RWPE1 (cell line): ENCODE data around the gene FNDC3B.

ENCODE experiments used
- CTCF ChIA-PET: fragments of 350-600 bp; sonication (Branson Sonifier 250); formaldehyde crosslinking; extraction: SDS; loops from one replicate; lab custom pipeline; 2021; lab: Yijun Ruan, JAX
- POLR2A ChIA-PET: fragments of 400-600 bp; formaldehyde crosslinking; extraction: SDS; loops from one replicate; lab custom pipeline; 2020; ENCODE audit warnings: antibody characterized with exemption; ENCODE audit not compliant: low non-redundant PET; lab: Yijun Ruan, JAX
- DNase-seq: peaks from one replicate; pipeline ENCODE4 v3.0.0; 2012; ENCODE audit warnings: low spot score
- H3K27ac ChIP-seq: fragments of 450-650 bp; 2 replicates; pipeline ENCODE4 v1.5.1; 2017
- CTCF ChIP-seq: fragments of 450-650 bp; conservative IDR thresholded peaks from 2 replicates; pipeline ENCODE4 v1.5.1; 2017; ENCODE audit warnings: low read depth, mild to moderate bottlenecking

Gene FNDC3B

GRCh38 chr3:172065527-172065926 is 26.1 kb downstream of the FNDC3B start:
- ChIA-PET POLR2A (no interaction called here), CTCF (no interaction called here)
- no peak overlapping the region for H3K27ac ChIP-seq
- DNase-seq: no peak
- TF ChIP-seq CTCF: no peak

GRCh38 chr3:172065967-172066762 is 26.8 kb downstream of the FNDC3B start:
- TF ChIP-seq CTCF: no peak
- DNase-seq: no peak
- no peak overlapping the region for H3K27ac ChIP-seq
- ChIA-PET CTCF (interaction anchor here (0.6 kb wide), 2 partner anchors 17 to 121 kb away, joined by 3 read pairs; no protein-coding TSS in a partner anchor), POLR2A (no interaction called here)

- POLR2A ChIA-PET: no interaction called here
These were observed 27.8 kb downstream of the FNDC3B start for GRCh38 chr3:172066880-172067796.

GRCh38 chr3:172067837-172068440 is 28.6 kb downstream of the FNDC3B start:
- DNase-seq: no peak
- no peak overlapping the region for H3K27ac ChIP-seq
- ChIA-PET CTCF (no interaction called here), POLR2A (no interaction called here)
- TF ChIP-seq CTCF: no peak

More at GRCh38 chr3:172066880-172067796, 27.8 kb downstream of the FNDC3B start:
- TF ChIP-seq CTCF: no peak
- no peak overlapping the region for H3K27ac ChIP-seq
- DNase-seq: no peak
- CTCF ChIA-PET: no interaction called here

- H3K27ac ChIP-seq: no peak overlapping the region
- DNase-seq: no peak
- CTCF ChIA-PET: no interaction called here
- TF ChIP-seq CTCF: no peak
- POLR2A ChIA-PET: no interaction called here
These were observed 29.6 kb downstream of the FNDC3B start for GRCh38 chr3:172068977-172069376.

GRCh38 chr3:172069478-172069877 is 30.1 kb downstream of the FNDC3B start:
- no peak for TF ChIP-seq CTCF
- H3K27ac ChIP-seq: no peak overlapping the region
- CTCF ChIA-PET: no interaction called here
- DNase-seq: no peak
- POLR2A ChIA-PET: no interaction called here
